K562 (cell line): ENCODE data around the gene FSTL4. TPM values are rescaled to one million over a fixed set of nuclear protein-coding genes. Genes with fewer than 3 reads are reported as not detected.

ENCODE experiments used
- ATAC-seq: fragments of 200-7000 bp; cut with Tn5 transposase; 3 replicates; pipeline ENCODE4 v1.9.1; 2020; ENCODE audit warnings: moderate library complexity
- BruUV-seq: library from RNA; stranded (reverse); fragments of 400-500 nt; replicated peaks from 2 replicates; lab custom pipeline; 2021; lab: Mats Ljungman, UMichigan
- CTCF ChIA-PET: fragments of 300-600 bp; formaldehyde crosslinking; extraction: SDS; loops from one replicate; lab custom pipeline; 2021; ENCODE audit warnings: low intra/inter-chr PET ratio; lab: Yijun Ruan, JAX
- POLR2A ChIA-PET: fragments of 300-600, 350-650 bp; sonication (Branson Sonifier 250); formaldehyde crosslinking; extraction: SDS; loops from one replicate; lab custom pipeline; 2021; ENCODE audit warnings: antibody characterized with exemption, inconsistent platforms; lab: Yijun Ruan, JAX
- DNase-seq, 4 experiments: peaks; one replicate each; pipeline versions ENCODE4 v3.0.0 to v3.0.0-alpha.2; 2011 to 2018; ENCODE audit warnings: low spot score in 3 of 4, mixed read lengths in 3 of 4; ENCODE audit errors: extremely low read depth in 1 of 4
- FAIRE-seq: peaks from 2 replicates; lab custom pipeline; 2011; peaks lifted over from hg19 to GRCh38; lab: Jason Lieb, UNC
- H2AFZ ChIP-seq: 2 replicates; pipeline ENCODE4 v1.6.0; 2011; ENCODE audit warnings: low read depth, low read length, control low read depth, inconsistent platforms
- H3K27ac ChIP-seq: fragments of 200-600 bp; 3 replicates; pipeline ENCODE4 v1.8.0; 2011; ENCODE audit warnings: low read depth, mild to moderate bottlenecking, control low read depth, inconsistent platforms, low read length, moderate library complexity, mixed read lengths; ENCODE audit errors: extremely low read depth
- H3K27me3 ChIP-seq, 2 experiments: fragments of 300-600 bp in 1 of 2; 2 replicates in 1 of 2; 3 replicates in 1 of 2; pipeline versions ENCODE4 v1.6.0 to v1.8.0; 2011; ENCODE audit warnings: inconsistent platforms in 2 of 2, low read length in 2 of 2, mild to moderate bottlenecking in 1 of 2, mixed read lengths in 1 of 2, moderate library complexity in 1 of 2; ENCODE audit not compliant: control insufficient read depth in 2 of 2, insufficient read depth in 2 of 2
- H3K36me3 ChIP-seq: fragments of 300-600 bp; 3 replicates; pipeline ENCODE4 v1.8.0; 2011; ENCODE audit warnings: mild to moderate bottlenecking, low read length, inconsistent platforms; ENCODE audit not compliant: control insufficient read depth, insufficient read depth
- H3K4me1 ChIP-seq, 2 experiments: fragments of 200-600 bp in 1 of 2; replicated peaks in 1 of 2; 2 replicates in 1 of 2; 3 replicates in 1 of 2; pipeline versions ENCODE4 v1.5.1 to v1.8.0; 2011; ENCODE audit warnings: inconsistent platforms in 2 of 2, low read length in 2 of 2, mild to moderate bottlenecking in 1 of 2, mixed read lengths in 1 of 2, moderate library complexity in 1 of 2; ENCODE audit not compliant: control insufficient read depth in 2 of 2, insufficient read depth in 2 of 2
- H3K4me2 ChIP-seq: 2 replicates; pipeline ENCODE4 v1.6.1; 2011; ENCODE audit warnings: low read length, control low read depth, inconsistent platforms, mixed read lengths; ENCODE audit not compliant: insufficient read depth
- H3K4me3 ChIP-seq: fragments of 200-600 bp; sonication (generic), shearing (Covaris generic); 2 replicates; pipeline ENCODE4 v1.5.1; 2016; ENCODE audit warnings: control low read depth, inconsistent platforms
- H3K79me2 ChIP-seq: fragments of 200-600 bp; 3 replicates; pipeline ENCODE4 v1.8.0; 2011; ENCODE audit warnings: low read length, inconsistent platforms; ENCODE audit not compliant: control insufficient read depth, insufficient read depth
- H3K9ac ChIP-seq, 2 experiments: 2 replicates each; pipeline versions ENCODE4 v1.6.0 to v1.6.1; 2011; ENCODE audit warnings: low read depth in 2 of 2, low read length in 2 of 2, control low read depth in 1 of 2, inconsistent platforms in 1 of 2, mild to moderate bottlenecking in 1 of 2, mixed read lengths in 1 of 2; ENCODE audit not compliant: insufficient read depth in 1 of 2
- H3K9me1 ChIP-seq: one replicate; pipeline ENCODE4 v1.6.0; 2011; ENCODE audit warnings: inconsistent platforms, mild to moderate bottlenecking, low read length, moderate library complexity; ENCODE audit not compliant: control insufficient read depth, insufficient read depth
- H3K9me3 ChIP-seq: replicated peaks from 2 replicates; pipeline ENCODE4 v1.5.1; 2011; ENCODE audit warnings: low read depth, low read length, inconsistent platforms; ENCODE audit not compliant: control insufficient read depth, insufficient read depth
- H4K20me1 ChIP-seq: replicated peaks from 2 replicates; pipeline ENCODE4 v1.6.1; 2011; ENCODE audit warnings: low read length, inconsistent platforms, mixed read lengths; ENCODE audit not compliant: control insufficient read depth, insufficient read depth
- BCL6 ChIP-seq: fragments of 250-450 bp; sonication (Bioruptor Pico); IDR thresholded peaks from 2 replicates; pipeline ENCODE4 v1.4.0; 2020
- CAMTA2 ChIP-seq: fragments of 250-450 bp; sonication (Bioruptor Pico); conservative IDR thresholded peaks from 2 replicates; pipeline ENCODE4 v1.5.1; 2022
- ERF ChIP-seq: fragments of 450-650 bp; formaldehyde crosslinking; IDR thresholded peaks from 2 replicates; pipeline ENCODE4 v1.4.0; 2020; ENCODE audit warnings: mild to moderate bottlenecking, mixed read lengths
- HCFC1 ChIP-seq: IDR thresholded peaks from 2 replicates; pipeline ENCODE4 v1.6.1; 2012; ENCODE audit warnings: low read depth, low read length, improper control_type of control experiment
- HNRNPH1 ChIP-seq: fragments of 200-400 bp; formaldehyde crosslinking; optimal IDR thresholded peaks from 2 replicates; pipeline ENCODE3; 2017; ENCODE audit warnings: low read depth, mild to moderate bottlenecking, low read length, moderate library complexity
- JUNB ChIP-seq: fragments of 450-650 bp; formaldehyde crosslinking; conservative IDR thresholded peaks from 2 replicates; pipeline ENCODE4 v1.4.0; 2020; ENCODE audit warnings: mild to moderate bottlenecking
- LCOR ChIP-seq: sonication (generic); formaldehyde crosslinking; IDR thresholded peaks from 2 replicates; pipeline ENCODE4 v1.8.0; 2022; ENCODE audit warnings: mild to moderate bottlenecking, missing genetic modification reagents
- MYBL2 ChIP-seq, 2 experiments: fragments of 450-650 bp in 1 of 2; sonication (generic) in 1 of 2; formaldehyde crosslinking in 1 of 2; IDR thresholded peaks; 2 replicates each; pipeline versions ENCODE4 v1.6.1 to v1.8.1; 2017 to 2022; ENCODE audit warnings: borderline replicate concordance in 1 of 2, inconsistent platforms in 1 of 2, low read depth in 1 of 2, mild to moderate bottlenecking in 1 of 2, missing genetic modification reagents in 1 of 2, moderate library complexity in 1 of 2
- MYNN ChIP-seq, 2 experiments: sonication (generic); formaldehyde crosslinking in 1 of 2; IDR thresholded peaks; 2 replicates each; pipeline versions ENCODE4 v1.5.0 to v1.6.1; 2016 to 2020; ENCODE audit warnings: antibody characterized with exemption in 1 of 2, missing genetic modification reagents in 1 of 2
- NUFIP1 ChIP-seq: fragments of 450-650 bp; IDR thresholded peaks from 2 replicates; pipeline ENCODE4 v1.6.1; 2018; ENCODE audit not compliant: partially characterized antibody
- PCBP2 ChIP-seq: fragments of 200-400 bp; formaldehyde crosslinking; IDR thresholded peaks from 2 replicates; pipeline ENCODE4 v1.6.1; 2018; ENCODE audit warnings: low read length, low read depth, mild to moderate bottlenecking, moderate library complexity; ENCODE audit not compliant: poor library complexity, severe bottlenecking
- PHB ChIP-seq: fragments of 250-450 bp; sonication (Bioruptor Pico); IDR thresholded peaks from 2 replicates; pipeline ENCODE4 v1.5.0; 2021
- PRMT5 ChIP-seq: sonication (generic); formaldehyde crosslinking; IDR thresholded peaks from 2 replicates; pipeline ENCODE4 v1.5.0; 2020; ENCODE audit warnings: missing genetic modification reagents
- RBM34 ChIP-seq: fragments of 200-400 bp; formaldehyde crosslinking; IDR thresholded peaks from 2 replicates; pipeline ENCODE4 v1.6.1; 2018; ENCODE audit warnings: low read length, borderline replicate concordance; ENCODE audit not compliant: insufficient read depth
- SIN3A ChIP-seq, 2 experiments: fragments of 150-350 bp in 1 of 2; IDR thresholded peaks; 2 replicates each; pipeline ENCODE4 v1.6.1; 2011 to 2016; ENCODE audit warnings: borderline replicate concordance in 2 of 2, low read depth in 2 of 2, low read length in 2 of 2, mild to moderate bottlenecking in 2 of 2, moderate library complexity in 2 of 2; ENCODE audit not compliant: control insufficient read depth in 1 of 2
- THRAP3 ChIP-seq: fragments of 450-650 bp; IDR thresholded peaks from 2 replicates; pipeline ENCODE4 v1.6.1; 2016; ENCODE audit warnings: mild to moderate bottlenecking, inconsistent platforms, borderline replicate concordance
- ZC3H4 ChIP-seq: sonication (generic); formaldehyde crosslinking; IDR thresholded peaks from 2 replicates; pipeline ENCODE4 v1.9.0; 2021; ENCODE audit warnings: missing genetic modification reagents, borderline replicate concordance
- ZNF444 ChIP-seq: fragments of 250-450 bp; sonication (Bioruptor Pico); IDR thresholded peaks from 2 replicates; pipeline ENCODE4 v1.4.0; 2020; ENCODE audit warnings: mild to moderate bottlenecking, moderate library complexity
- WGBS: fragments of 100-300 bp; shearing (Covaris generic); methylation state at CpG from one replicate; pipeline ENCODE4 v1.1.6; 2016; ENCODE audit warnings: low coverage, mixed read lengths; ENCODE audit not compliant: insufficient coverage; ENCODE audit errors: missing lambda C conversion rate; 5-methylcytosine and 5-hydroxymethylcytosine counted together
- in situ Hi-C: fragments of 300-500 bp; cut with MboI; formaldehyde crosslinking; loops from 4 replicates; pipeline ENCODE4 v1.15.0; 2018; ENCODE audit warnings: inconsistent platforms, mixed read lengths
- intact Hi-C: fragments of 100-400 bp; cut with micrococcal nuclease; formaldehyde crosslinking; loops from 2 replicates; pipeline ENCODE4 v1.14.2; 2022
- polyA plus RNA-seq, 8 experiments: library from polyadenylated mRNA; depleted of rRNA in 4 of 8; stranded (reverse) in 5 of 8; unstranded in 3 of 8; fragments of >200 nt; fragmentation: Nextera tagmentation in 2 of 8; fragmentation: Illumina TruSeq in 1 of 8; extraction: Ambion mirVana in 2 of 8; extraction: Trizol in 1 of 8; gene quantifications; 2 replicates each; pipeline versions ENCODE4 v1.2.1 to v1.2.3, GENCODE V29; 2011 to 2014; ENCODE audit warnings: inconsistent platforms in 1 of 8, missing spikeins in 1 of 8
- total RNA-seq, 7 experiments: library from RNA; depleted of rRNA in 6 of 7; stranded (reverse); fragments of >200 nt in 6 of 7; fragmentation: Illumina TruSeq in 2 of 7; extraction: Trizol in 2 of 7; gene quantifications; 2 replicates each; pipeline versions ENCODE4 v1.2.1 to v1.2.3, GENCODE V29; 2011 to 2021; ENCODE audit warnings: low replicate concordance in 1 of 7

FSTL4 gene
- total and polyA plus RNA-seq, 9 of the 15 experiments (the other 6 are each of a cell fraction or from before 2014, with no cell fraction given): 0.08 to 0.18 (median 0.10) TPM; not detected in 5

DNA sequence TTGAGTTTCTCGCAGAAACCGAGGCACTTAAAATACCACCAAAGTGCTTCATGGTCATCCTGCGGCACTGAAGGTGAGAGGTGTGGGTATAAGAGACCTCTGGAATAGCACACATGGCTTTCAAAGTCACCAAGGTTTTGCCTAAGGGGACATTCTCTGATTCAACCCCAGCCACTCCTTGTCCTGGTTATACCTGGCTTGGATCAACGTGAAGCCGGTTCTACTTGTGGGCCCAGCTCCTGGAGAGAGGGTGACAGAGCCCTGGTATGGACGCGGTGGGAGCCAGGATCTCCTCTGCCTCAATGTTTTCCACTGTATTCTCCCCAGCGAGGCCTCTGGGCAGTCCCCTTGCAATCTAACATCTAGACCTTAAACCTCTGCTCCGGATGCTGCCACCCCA, 132.0 kb downstream of the FSTL4 start:
- Histone ChIP-seq H3K4me2 (no peak overlapping the region), H4K20me1 (no peaks in the 10 kb centered on the region), H3K27ac (no peak overlapping the region), H3K79me2 (no peaks in the 10 kb centered on the region), H3K36me3 (no peaks in the 10 kb centered on the region), H3K9me1 (no peaks in the 10 kb centered on the region), H3K27me3 (peaks cover 30 to 43% of the 10 kb centered on the region in 2 experiments), H3K9me3 (no peaks in the 10 kb centered on the region), H3K9ac (no peak overlapping the region), H3K4me3 (no peak overlapping the region), H3K4me1 (no peaks in the 10 kb centered on the region), H2AFZ (no peak overlapping the region)
- FAIRE-seq (no peak), DNase-seq (no peak), ATAC-seq (no peak)
- under 1% methylated on average over 9 of the region's 9 CpGs for WGBS
- in situ Hi-C loops: no loop called here
- intact Hi-C loops: loop anchor here (10.0 kb wide), 1 partner anchor 464 kb away; no protein-coding TSS in a partner anchor
- POLR2A ChIA-PET: interaction anchor here (0.6 kb wide), 1 partner anchor 301 kb away, joined by 3 read pairs; no protein-coding TSS in a partner anchor
- CTCF ChIA-PET: no interaction called here
- no TSS peak for BruUV-seq
- TF ChIP-seq SIN3A (IDR thresholded peaks at IDR 0.05; ENCODE audit: borderline replicate concordance in 2 of 2, control insufficient read depth in 1 of 2, low read depth in 2 of 2, low read length in 2 of 2) (no peak), NUFIP1 (no peak), MYBL2 (IDR thresholded peaks at IDR 0.05; ENCODE audit: low read depth) (no peak), MYBL2 (CRISPR knock-in tag; IDR thresholded peaks at IDR 0.05; ENCODE audit: borderline replicate concordance) (no peak), PHB (CRISPR knock-in tag) (no peak), RBM34 (no peak), BCL6 (CRISPR knock-in tag) (no peak), ERF (no peak), THRAP3 (no peak), LCOR (CRISPR knock-in tag) (no peak), CAMTA2 (CRISPR knock-in tag) (no peak), PRMT5 (CRISPR knock-in tag) (no peak), JUNB (CRISPR knock-in tag) (no peak), ZC3H4 (CRISPR knock-in tag) (no peak), MYNN (IDR thresholded peaks at IDR 0.05) (no peak), MYNN (CRISPR knock-in tag; IDR thresholded peaks at IDR 0.05) (no peak), HNRNPH1 (no peak), PCBP2 (no peak), ZNF444 (CRISPR knock-in tag) (no peak), HCFC1 (no peak)
